Measurements from ENCODE around the gene ABCG5. TPM values are rescaled to one million over a fixed set of nuclear protein-coding genes. Genes with fewer than 3 reads are reported as not detected.
A peak's percentile ranks its signal among the peaks of the same experiment; 100 is the strongest.

The ABCG5 gene
- total RNA-seq (2012; rRNA removed) (not detected in 2 replicates), polyA plus RNA-seq (2012; rRNA removed) (not detected in 2 replicates), Bru-seq, nascent RNA (not detected), BruChase-seq, experiment 1, labeled RNA remaining after a 6-hour chase (not detected), BruChase-seq, experiment 2, labeled RNA remaining after a 2-hour chase (percentile 4 among the genes with signal in this experiment)
- polyA plus RNA-seq (2012; cell fraction: cytosol; rRNA removed) = not detected in 2 replicates
- not detected in 2 replicates for polyA plus RNA-seq (2012; cell fraction: nucleus; rRNA removed; ENCODE audit: low replicate concordance)
- long read RNA-seq = 0 reads

- Histone ChIP-seq H3K27me3 (ENCODE audit: control insufficient read depth, insufficient read depth, low read length) (peaks cover 55% of the 10 kb centered on the region), H3K14ac (replicated peaks; ENCODE audit: low read depth, low read length) (no peak within 1 kb of the TSS), H4K91ac (ENCODE audit: insufficient read depth, low read depth, low read length) (no peak within 1 kb of the TSS), H2BK15ac (ENCODE audit: low read depth, low read length) (no peak within 1 kb of the TSS), H3K79me1 (ENCODE audit: low read depth in 1 of 2, low read length in 2 of 2) (no peaks in the 10 kb centered on the region), H3K18ac (ENCODE audit: low read depth, low read length) (no peak within 1 kb of the TSS), H2AFZ (replicated peaks; ENCODE audit: low read length, poor library complexity) (no peak within 1 kb of the TSS), H2AK9ac (replicated peaks; ENCODE audit: low read depth, low read length, poor library complexity) (peak within 1 kb of the TSS; percentile 55), H3K56ac (ENCODE audit: extremely low read depth, insufficient read depth, low read length) (no peak within 1 kb of the TSS), H4K20me1 (ENCODE audit: insufficient read depth, low read length) (no peaks in the 10 kb centered on the region), H3K9ac (ENCODE audit: low read depth, low read length) (no peak within 1 kb of the TSS), H3K4me1 (ENCODE audit: control insufficient read depth, insufficient read depth, low read length) (no peaks in the 10 kb centered on the region), H4K5ac (ENCODE audit: low read depth, low read length) (no peak within 1 kb of the TSS), H3K4me2 (ENCODE audit: low read depth, low read length) (no peak within 1 kb of the TSS), H3K4ac (ENCODE audit: low read depth, low read length) (no peak within 1 kb of the TSS), H3K36me3 (ENCODE audit: control insufficient read depth, insufficient read depth, low read length) (no peaks in the 10 kb centered on the region), H3K4me3 (ENCODE audit: insufficient read depth, low read depth, low read length) (no peak within 1 kb of the TSS), H2BK5ac (ENCODE audit: low read depth, low read length, poor library complexity, severe bottlenecking) (no peak within 1 kb of the TSS), H3K23ac (ENCODE audit: low read depth, low read length) (no peak within 1 kb of the TSS), H3K27ac (ENCODE audit: insufficient read depth, low read length) (no peak within 1 kb of the TSS), H2AK5ac (ENCODE audit: low read depth, low read length) (no peak within 1 kb of the TSS), H3K9me1 (ENCODE audit: insufficient read depth, low read length) (no peaks in the 10 kb centered on the region), H2BK120ac (ENCODE audit: low read depth, low read length) (no peak within 1 kb of the TSS), H4K8ac (ENCODE audit: low read depth in 2 of 2, low read length in 2 of 2) (no peak within 1 kb of the TSS), H2BK20ac (ENCODE audit: low read depth, low read length) (no peak within 1 kb of the TSS), H3K9me3 (ENCODE audit: control insufficient read depth, insufficient read depth, low read length) (no peaks in the 10 kb centered on the region)
- intact Hi-C loops (cut with micrococcal nuclease) = no loop called here
- no TSS peak for BruUV-seq (replicated peaks)
- dilution Hi-C loops (cut with HindIII; ENCODE audit: low sequenced_read_pairs, unreplicated experiment) = no loop called here
- DNase-seq (no peak), ATAC-seq (ENCODE audit: low read depth) (no peak)
- CTCF ChIA-PET = no interaction called here
- in situ Hi-C loops (cut with MboI; ENCODE audit: low sequenced_read_pairs) = no loop called here
- TF ChIP-seq FOS (IDR thresholded peaks at IDR 0.05; ENCODE audit: low read depth, low read length) = no peak
- no peak for TF ChIP-seq BHLHE40 (IDR thresholded peaks at IDR 0.05; ENCODE audit: low read depth, low read length)
- TF ChIP-seq MAZ (IDR thresholded peaks at IDR 0.05; ENCODE audit: borderline replicate concordance, low read depth, low read length) = no peak
- TF ChIP-seq CTCF (conservative IDR thresholded peaks at IDR 0.05; ENCODE audit: low read depth, low read length) = no peak
- TF ChIP-seq CHD1 (IDR thresholded peaks at IDR 0.05; ENCODE audit: low read depth, low read length) = no peak
- POLR2A ChIA-PET (ENCODE audit: unreplicated experiment) = no interaction called here
- 62% methylated on average over 5 of the region's 20 CpGs; no CpG with 5 or more reads in 1 of the 2 experiments for WGBS, 2 experiments (ENCODE audit: extremely low coverage in 2 of 2, insufficient read length in 1 of 2)
These were observed at the start of gene ABCG5, which contains the start of gene ABCG8 for GRCh38 chr2:43838560-43839267. TSS of gene ABCG5 (minus strand) at chr2:43838839. CDS start at chr2:43838679, 160 bp downstream. TSS of gene ABCG8 (plus strand) at chr2:43838971. CDS start at chr2:43839054, 83 bp downstream.

Measured in IMR-90 (cell line).